ENCODE measurements around the gene ZBTB7C. TPM values are rescaled to one million over a fixed set of nuclear protein-coding genes. Genes with fewer than 3 reads are reported as not detected.

ZBTB7C gene
- total RNA-seq, 1 donor from 2014 or later: 0.15 TPM

GRCh38 chr18:48202350-48203260, 206.6 kb downstream of the ZBTB7C start:
- Mint-ChIP-seq H3K36me3 (no peaks in the 10 kb centered on the region), H3K4me1 (peaks cover 8% of the 10 kb centered on the region), H3K27ac (peak overlapping the region; percentile 46), H3K4me3 (no peak overlapping the region), H3K27me3 (ENCODE audit: insufficient read depth, low read depth) (peaks cover 6% of the 10 kb centered on the region), H3K9me3 (no peaks in the 10 kb centered on the region)
- Histone ChIP-seq H3K4me3 (no peak overlapping the region), H3F3A (ENCODE audit: low read depth) (no peaks in the 10 kb centered on the region), H3K4me1 (no peaks in the 10 kb centered on the region), H4K20me1 (ENCODE audit: low read depth) (no peaks in the 10 kb centered on the region), H3K79me2 (ENCODE audit: low read depth) (no peaks in the 10 kb centered on the region), H3K27ac (no peak overlapping the region), H3K27me3 (no peaks in the 10 kb centered on the region), H3K9me3 (ENCODE audit: low read depth) (no peaks in the 10 kb centered on the region), H3K9ac (no peak overlapping the region), H2AFZ (replicated peaks) (no peak overlapping the region), H3K4me2 (no peak overlapping the region), H3K36me3 (no peaks in the 10 kb centered on the region)
- no peak for DNase-seq (ENCODE audit: low spot score)
- TF ChIP-seq EZH2phosphoT487 (IDR thresholded peaks at IDR 0.05) (no peak), CTCF (IDR thresholded peaks at IDR 0.05) (no peak), EZH2 (IDR thresholded peaks at IDR 0.05) (no peak)

GRCh38 chr18:48202006-48202348, 207.2 kb downstream of the ZBTB7C start:
- peaks cover 8% of the 10 kb centered on the region for H3K4me1 Mint-ChIP-seq
- peak overlapping the region; percentile 4 for H3K27ac Mint-ChIP-seq
- Histone ChIP-seq H3K4me2 (no peak overlapping the region), H3K9ac (no peak overlapping the region), H3K27me3 (no peaks in the 10 kb centered on the region), H3K36me3 (no peaks in the 10 kb centered on the region), H2AFZ (replicated peaks) (no peak overlapping the region), H3F3A (ENCODE audit: low read depth) (no peaks in the 10 kb centered on the region), H3K27ac (no peak overlapping the region), H3K9me3 (ENCODE audit: low read depth) (no peaks in the 10 kb centered on the region), H3K4me1 (no peaks in the 10 kb centered on the region), H3K4me3 (no peak overlapping the region), H4K20me1 (ENCODE audit: low read depth) (no peaks in the 10 kb centered on the region), H3K79me2 (ENCODE audit: low read depth) (no peaks in the 10 kb centered on the region)
- no peaks in the 10 kb centered on the region for H3K9me3 Mint-ChIP-seq
- DNase-seq (ENCODE audit: low spot score): no peak
- H3K36me3 Mint-ChIP-seq: no peaks in the 10 kb centered on the region
- H3K27me3 Mint-ChIP-seq (ENCODE audit: insufficient read depth, low read depth): peaks cover 6% of the 10 kb centered on the region
- no peak for TF ChIP-seq CTCF (IDR thresholded peaks at IDR 0.05)
- TF ChIP-seq EZH2phosphoT487 (IDR thresholded peaks at IDR 0.05): no peak
- no peak for TF ChIP-seq EZH2 (IDR thresholded peaks at IDR 0.05)
- H3K4me3 Mint-ChIP-seq: no peak overlapping the region

- H3K9me3 Mint-ChIP-seq: no peaks in the 10 kb centered on the region
- H3K27ac Mint-ChIP-seq: peak overlapping the region; percentile 4
- no peak overlapping the region for H2AFZ ChIP-seq (replicated peaks)
- no peak overlapping the region for H3K4me2 ChIP-seq
- TF ChIP-seq EZH2 (IDR thresholded peaks at IDR 0.05) (no peak), CTCF (IDR thresholded peaks at IDR 0.05) (no peak), EZH2phosphoT487 (IDR thresholded peaks at IDR 0.05) (no peak)
- H3K9me3 ChIP-seq (ENCODE audit: low read depth): no peaks in the 10 kb centered on the region
- no peaks in the 10 kb centered on the region for H3K36me3 Mint-ChIP-seq
- H3F3A ChIP-seq (ENCODE audit: low read depth): no peaks in the 10 kb centered on the region
- peaks cover 6% of the 10 kb centered on the region for H3K27me3 Mint-ChIP-seq (ENCODE audit: insufficient read depth, low read depth)
- no peaks in the 10 kb centered on the region for H3K36me3 ChIP-seq
- H3K27me3 ChIP-seq: no peaks in the 10 kb centered on the region
- H3K27ac ChIP-seq: no peak overlapping the region
- H3K4me1 ChIP-seq: no peaks in the 10 kb centered on the region
- H3K4me1 Mint-ChIP-seq: peaks cover 8% of the 10 kb centered on the region
- H3K79me2 ChIP-seq (ENCODE audit: low read depth): no peaks in the 10 kb centered on the region
- H3K4me3 Mint-ChIP-seq: no peak overlapping the region
- no peaks in the 10 kb centered on the region for H4K20me1 ChIP-seq (ENCODE audit: low read depth)
- H3K4me3 ChIP-seq: no peak overlapping the region
- no peak for DNase-seq (ENCODE audit: low spot score)
- no peak overlapping the region for H3K9ac ChIP-seq
These were observed 207.7 kb downstream of the ZBTB7C start for GRCh38 chr18:48201337-48202005.
